Aorta (tissue), 5 donors: Measurements from ENCODE around the gene E2F1. TPM values are rescaled to one million over a fixed set of nuclear protein-coding genes. Genes with fewer than 3 reads are reported as not detected.

ENCODE experiments used
- ATAC-seq: fragments of 200-7000 bp; cut with Tn5 transposase; one replicate; pipeline ENCODE4 v1.9.1; 2022; ENCODE audit warnings: moderate library complexity; ENCODE audit not compliant: low FRiP score
- DNase-seq, 2 donors: peaks; one replicate each; pipeline ENCODE4 v3.0.0-alpha.2; 2020
- H3K27ac ChIP-seq, 2 donors: one replicate each; pipeline ENCODE4 v1.5.1; 2013; ENCODE audit warnings: low read length in 2 of 2, mild to moderate bottlenecking in 2 of 2, moderate library complexity in 2 of 2, control low read depth in 1 of 2, inconsistent platforms in 1 of 2, low read depth in 1 of 2
- H3K27me3 ChIP-seq, 2 donors: one replicate each; pipeline ENCODE4 v1.6.1; 2013; ENCODE audit warnings: control low read depth in 1 of 2, low read length in 1 of 2, mild to moderate bottlenecking in 1 of 2, moderate library complexity in 1 of 2; ENCODE audit not compliant: insufficient read depth in 2 of 2, control insufficient read depth in 1 of 2
- H3K36me3 ChIP-seq, 2 donors: one replicate each; pipeline ENCODE4 v1.6.1; 2013; ENCODE audit warnings: control low read depth in 1 of 2, low read length in 1 of 2, mild to moderate bottlenecking in 1 of 2; ENCODE audit not compliant: insufficient read depth in 2 of 2, control insufficient read depth in 1 of 2
- H3K4me1 ChIP-seq, 2 donors: one replicate each; pipeline ENCODE4 v1.6.1; 2013; ENCODE audit warnings: low read length in 2 of 2, control low read depth in 1 of 2, mild to moderate bottlenecking in 1 of 2, moderate library complexity in 1 of 2; ENCODE audit not compliant: insufficient read depth in 2 of 2, control insufficient read depth in 1 of 2
- H3K4me3 ChIP-seq, 2 donors: one replicate each; pipeline ENCODE4 v1.5.1; 2013; ENCODE audit warnings: low read length in 2 of 2, control low read depth in 1 of 2, mild to moderate bottlenecking in 1 of 2
- H3K9me3 ChIP-seq: one replicate; pipeline ENCODE4 v1.6.1; 2013; ENCODE audit warnings: mild to moderate bottlenecking, low read length; ENCODE audit not compliant: control insufficient read depth
- WGBS, 2 donors: extraction: QIAGEN DNeasy Blood & Tissue Kit; methylation state at CpG; one replicate each; pipeline ENCODE4 v1.1.7; 2013; 5-methylcytosine and 5-hydroxymethylcytosine counted together
- intact Hi-C, 2 donors: fragments of 100-400 bp; cut with DNase I; formaldehyde crosslinking; loops; one replicate each; pipeline versions ENCODE4 v1.14.2 to v1.15.0; 2022
- polyA plus RNA-seq, 2 donors: library from polyadenylated mRNA; stranded (reverse); fragments of 200-250 nt; gene quantifications; one replicate each; pipeline ENCODE4 v1.2.3, GENCODE V29; 2013
- total RNA-seq, 2 donors: library from RNA; stranded (reverse); fragmentation: NEBNext Ultra II Directional; extraction: Animal tissue kit (Norgen Biotek cat#: 25700); gene quantifications; one replicate each; pipeline ENCODE4 v1.2.1, GENCODE V29; 2021
- donor health status: healthy with polysubstance abuse.
- donor health status: Bipolar disorder and iron deficiency.
- donor health status: DM: no; HTN: no; CAD: no.
- donor health status: DM: no; HTN: no; CAD: no.
- donor health status: DM: yes; HTN: yes; CAD: no.

E2F1 gene
- total and polyA plus RNA-seq, 4 donors, result 1.4 to 1.6 (median 1.6) TPM

DNA sequence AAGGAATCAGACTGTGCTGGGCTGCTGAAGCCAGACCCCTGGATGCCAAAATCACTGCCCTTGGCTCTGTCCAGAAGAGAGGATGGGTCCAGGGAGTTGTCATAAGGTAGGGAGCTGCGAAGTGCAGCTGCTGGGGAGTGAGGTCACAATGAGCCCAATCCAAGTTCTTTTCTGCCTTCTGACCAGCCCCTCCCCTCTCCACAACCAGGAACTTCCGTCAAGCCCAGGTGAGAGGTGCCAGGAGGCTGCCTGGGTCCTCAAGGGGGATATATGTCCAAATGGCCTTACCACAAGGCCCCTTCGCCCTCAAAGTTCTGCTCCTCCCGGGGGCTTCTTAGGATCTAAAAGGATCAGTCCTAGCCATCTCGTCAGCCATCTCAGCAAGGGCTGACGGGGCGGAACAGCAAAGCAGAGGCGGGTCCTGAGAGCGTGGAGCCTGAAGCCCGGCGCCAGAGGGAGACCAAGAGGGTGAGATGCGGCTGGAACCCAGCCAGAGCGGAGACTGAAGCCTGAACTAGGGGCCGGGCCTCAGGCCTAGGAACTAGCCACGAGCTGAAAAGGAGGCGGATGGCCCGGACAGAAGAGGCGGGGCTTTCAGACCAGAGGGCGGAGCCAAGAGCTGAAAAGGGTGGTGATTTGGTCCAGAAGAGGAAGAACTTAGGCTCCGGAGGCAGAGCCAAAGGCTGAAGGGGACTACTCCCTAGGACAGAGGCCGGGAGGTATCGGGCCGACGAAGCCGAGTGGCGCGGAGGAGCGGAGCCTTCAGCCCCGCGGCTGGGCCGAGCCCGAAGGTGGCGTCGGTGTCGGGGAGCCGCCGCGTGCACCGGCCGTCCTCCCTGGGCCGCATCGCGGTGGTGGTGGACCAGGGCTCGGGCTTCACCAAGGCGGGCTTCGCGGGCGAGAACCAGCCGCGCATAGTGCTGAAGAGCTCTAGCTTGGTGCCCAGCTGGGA lies 19.6 kb downstream of the E2F1 start, which contains the start of gene ACTL10:
Gene ACTL10 (plus strand): TSS at position 651 of the 952 bp plus-strand sequence. CDS start 555 bp downstream, outside the sequence.
- intact Hi-C loops, result loop anchor here in 1 of 2 donors (5.0 kb wide), 2 partner anchors 209 to 249 kb away; no protein-coding TSS in a partner anchor
- H3K4me1 ChIP-seq, result no peaks in the 10 kb centered on the region
- H3K27me3 ChIP-seq, result no peaks in the 10 kb centered on the region
- ATAC-seq (peak; percentile 87), DNase-seq (peak; percentile 99)
- H3K9me3 ChIP-seq, result no peaks in the 10 kb centered on the region
- H3K4me3 ChIP-seq, result peak within 1 kb of the TSS; percentile 12 to 28
- no peaks in the 10 kb centered on the region for H3K36me3 ChIP-seq
- WGBS, 2 donors, result 2 to 5% methylated on average over 41 to 50 of the region's 50 CpGs
- peak within 1 kb of the TSS in 1 of 2 donors; percentile 85 for H3K27ac ChIP-seq

- ATAC-seq (no peak), DNase-seq (no peak)
- H3K4me3 ChIP-seq, result no peak overlapping the region
- H3K27me3 ChIP-seq, result no peaks in the 10 kb centered on the region
- H3K27ac ChIP-seq, result peak overlapping the region in 1 of 2 donors; percentile 91
- intact Hi-C loops, result loop anchor here in 1 of 2 donors (5.0 kb wide), 2 partner anchors 207 to 247 kb away; no protein-coding TSS in a partner anchor
- H3K4me1 ChIP-seq, result no peaks in the 10 kb centered on the region
- WGBS, 2 donors, result 95 to 97% methylated on average over 2 of the region's 2 CpGs
- H3K9me3 ChIP-seq, result no peaks in the 10 kb centered on the region
- H3K36me3 ChIP-seq, result no peaks in the 10 kb centered on the region
Measured at GRCh38 chr20:33664762-33665144, 21.4 kb downstream of the E2F1 start.

DNA sequence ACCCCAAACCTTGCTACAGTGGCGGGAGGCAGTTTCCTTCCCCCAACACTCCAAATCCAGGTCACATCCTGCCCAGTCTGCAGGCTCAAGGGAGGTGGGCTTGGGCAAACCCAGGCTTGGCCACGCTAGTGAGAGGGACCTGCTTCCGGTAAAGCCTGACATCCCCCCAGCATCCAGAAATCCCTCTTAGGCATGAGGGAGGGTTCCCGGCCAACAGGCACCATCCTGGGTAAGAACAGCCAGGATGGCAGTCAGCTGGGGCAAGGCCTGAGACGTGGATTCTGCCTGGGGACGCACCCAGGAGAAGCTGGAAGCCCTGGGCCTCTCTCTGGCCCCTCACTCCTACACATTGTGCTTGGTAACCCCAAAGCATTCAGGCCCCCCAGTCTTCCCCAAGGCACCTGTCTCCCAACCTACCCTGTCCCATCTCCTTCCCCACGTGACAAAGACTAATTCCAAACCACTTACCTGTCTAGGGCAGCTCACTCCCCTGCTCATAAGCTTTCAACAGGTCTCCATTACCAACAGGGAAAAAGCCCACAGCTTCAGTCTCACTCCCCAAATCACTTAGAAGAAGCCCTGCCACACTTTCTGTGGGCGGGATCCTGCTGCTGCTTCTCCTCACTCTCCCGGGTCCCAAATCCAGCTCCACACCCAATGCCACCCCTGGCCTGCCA lies 22.0 kb downstream of the E2F1 start:
- Histone ChIP-seq H3K27ac (peak overlapping the region; percentile 38 to 91), H3K9me3 (no peaks in the 10 kb centered on the region), H3K4me1 (no peaks in the 10 kb centered on the region), H3K36me3 (no peaks in the 10 kb centered on the region), H3K4me3 (peak overlapping the region; percentile 54 to 60), H3K27me3 (no peaks in the 10 kb centered on the region)
- no peak for ATAC-seq
- 42 to 46% methylated on average over 9 of the region's 9 CpGs for WGBS, 2 donors
- DNase-seq, result no peak
- intact Hi-C loops, result no loop called here

- H3K4me1 ChIP-seq, result no peaks in the 10 kb centered on the region
- H3K9me3 ChIP-seq, result no peaks in the 10 kb centered on the region
- 1% methylated on average over 73 to 84 of the region's 84 CpGs for WGBS, 2 donors
- intact Hi-C loops, result no loop called here
- no peaks in the 10 kb centered on the region for H3K27me3 ChIP-seq
- peak; percentile 69 for ATAC-seq
- peak overlapping the region; percentile 38 to 91 for H3K27ac ChIP-seq
- H3K4me3 ChIP-seq, result peak overlapping the region; percentile 54 to 60
- H3K36me3 ChIP-seq, result no peaks in the 10 kb centered on the region
- peak; percentile 92 to 96 for DNase-seq
Measured at GRCh38 chr20:33663161-33664084, 22.8 kb downstream of the E2F1 start.

GRCh38 chr20:33662172-33662571 lies 24.0 kb downstream of the E2F1 start, which contains the start of gene C20orf144:
Gene C20orf144 (plus strand): TSS chr20:33662327. CDS start chr20:33662346, 19 bp downstream.
- WGBS, 2 donors, result 94 to 96% methylated on average over 10 of the region's 10 CpGs
- Histone ChIP-seq H3K27me3 (no peaks in the 10 kb centered on the region), H3K27ac (peak within 1 kb of the TSS in 1 of 2 donors; percentile 74), H3K4me3 (peak within 1 kb of the TSS; percentile 54 to 60), H3K9me3 (no peaks in the 10 kb centered on the region), H3K36me3 (no peaks in the 10 kb centered on the region), H3K4me1 (no peaks in the 10 kb centered on the region)
- intact Hi-C loops, result no loop called here
- ATAC-seq (no peak), DNase-seq (no peak)

DNA sequence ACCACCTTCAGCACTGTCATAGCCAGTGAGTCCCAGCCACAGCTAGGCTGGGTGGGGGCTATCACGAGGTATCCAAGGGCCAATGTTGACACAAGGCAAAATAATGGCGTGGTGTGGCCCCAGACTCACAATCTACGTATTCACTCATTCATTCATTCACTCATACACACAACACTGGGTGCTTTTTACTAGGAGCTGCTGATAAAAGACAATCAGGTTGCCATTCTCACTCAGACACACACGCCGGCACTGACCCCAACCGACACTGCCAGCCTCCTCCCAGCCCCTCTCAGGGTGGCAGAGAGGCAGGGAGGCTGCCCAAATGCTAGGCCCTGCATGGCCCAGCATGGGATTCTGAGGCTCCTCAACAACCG lies 25.5 kb downstream of the E2F1 start:
- DNase-seq, result peak in 1 of 2 donors; percentile 17
- H3K36me3 ChIP-seq, result no peaks in the 10 kb centered on the region
- ATAC-seq, result no peak
- 90 to 92% methylated on average over 7 of the region's 7 CpGs for WGBS, 2 donors
- no peak overlapping the region for H3K27ac ChIP-seq
- no peaks in the 10 kb centered on the region for H3K9me3 ChIP-seq
- H3K4me1 ChIP-seq, result no peaks in the 10 kb centered on the region
- no peaks in the 10 kb centered on the region for H3K27me3 ChIP-seq
- no peak overlapping the region for H3K4me3 ChIP-seq
- intact Hi-C loops, result no loop called here

- Histone ChIP-seq H3K36me3 (no peaks in the 10 kb centered on the region), H3K27me3 (no peaks in the 10 kb centered on the region), H3K9me3 (no peaks in the 10 kb centered on the region), H3K4me3 (no peak overlapping the region), H3K27ac (no peak overlapping the region), H3K4me1 (no peaks in the 10 kb centered on the region)
- ATAC-seq (no peak), DNase-seq (peak in 1 of 2 donors; percentile 29)
- intact Hi-C loops, result no loop called here
- WGBS, 2 donors, result 90 to 92% methylated on average over 21 of the region's 21 CpGs
Measured at GRCh38 chr20:33660035-33660684, 26.0 kb downstream of the E2F1 start.
